Heart left ventricle (tissue), 13 donors: ENCODE measurements around the gene MYL11.

Source experiments
- POLR2A ChIP-seq, 2 donors: fragments of 450-650 bp; IDR thresholded peaks; one replicate each; pipeline ENCODE4 v1.6.1; 2017; ENCODE audit warnings: antibody characterized with exemption in 2 of 2, mild to moderate bottlenecking in 2 of 2, moderate library complexity in 2 of 2
- TF ChIP-seq, protein P1 (sequence below), 12 donors: fragments of 200-600 bp; sonication (generic) in 4 of 12; IDR thresholded peaks; one replicate each; pipeline versions ENCODE4 v1.5.0 to v1.8.0; 2018 to 2022; ENCODE audit warnings: antibody characterized with exemption in 12 of 12, mild to moderate bottlenecking in 5 of 12
- donor health status: ischemic (EF 13 %, LVEDD 7.1; RV severe dilation, severe dysfunction).
- donor health status: DM: no; HTN: yes; CAD: no.
- donor health status: DM: no; HTN: no; CAD: no.
- donor health status: ischemic (EF 25% LVEDD 6.9; RV normal size, moderate dysfunction).
- donor health status: ischemic (EF 25% LVEDD 5.7; RV mildly dilated, moderate dysfunction).
- donor health status: ischemic (EF 35%, LVEDD 5.7; RV mildly dilated, moderate dysfunction).
- donor health status: nonischemic (EF 11% LVEDD 7.7; RV severe dilation, severe dysfunction).
- donor health status: DM: yes; HTN: yes; CAD: no.
- donor health status: PGD.
- donor health status: ischemic (EF 29% LVEDD 5.4; RV normal size, mild dysfunction).
- donor health status: nonischemic (EF 23%, LVEDD 6.1; RV moderate dilation, normal function).

GRCh38 chr16:30395992-30396585 is 21.5 kb downstream of the MYL11 start:
- TF ChIP-seq POLR2A (IDR thresholded peaks at IDR 0.05) = no peak
- TF ChIP-seq, protein P1, sequence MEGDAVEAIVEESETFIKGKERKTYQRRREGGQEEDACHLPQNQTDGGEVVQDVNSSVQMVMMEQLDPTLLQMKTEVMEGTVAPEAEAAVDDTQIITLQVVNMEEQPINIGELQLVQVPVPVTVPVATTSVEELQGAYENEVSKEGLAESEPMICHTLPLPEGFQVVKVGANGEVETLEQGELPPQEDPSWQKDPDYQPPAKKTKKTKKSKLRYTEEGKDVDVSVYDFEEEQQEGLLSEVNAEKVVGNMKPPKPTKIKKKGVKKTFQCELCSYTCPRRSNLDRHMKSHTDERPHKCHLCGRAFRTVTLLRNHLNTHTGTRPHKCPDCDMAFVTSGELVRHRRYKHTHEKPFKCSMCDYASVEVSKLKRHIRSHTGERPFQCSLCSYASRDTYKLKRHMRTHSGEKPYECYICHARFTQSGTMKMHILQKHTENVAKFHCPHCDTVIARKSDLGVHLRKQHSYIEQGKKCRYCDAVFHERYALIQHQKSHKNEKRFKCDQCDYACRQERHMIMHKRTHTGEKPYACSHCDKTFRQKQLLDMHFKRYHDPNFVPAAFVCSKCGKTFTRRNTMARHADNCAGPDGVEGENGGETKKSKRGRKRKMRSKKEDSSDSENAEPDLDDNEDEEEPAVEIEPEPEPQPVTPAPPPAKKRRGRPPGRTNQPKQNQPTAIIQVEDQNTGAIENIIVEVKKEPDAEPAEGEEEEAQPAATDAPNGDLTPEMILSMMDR (IDR thresholded peaks at IDR 0.05) = no peak
